HCT116 (cell line): Measurements from ENCODE around the gene GPR108. TPM values are rescaled to one million over a fixed set of nuclear protein-coding genes. Genes with fewer than 3 reads are reported as not detected.
A peak's percentile ranks its signal among the peaks of the same experiment; 100 is the strongest.

Source experiments
- ATAC-seq: fragments of 200-7000 bp; cut with Tn5 transposase; 2 replicates; pipeline ENCODE4 v1.9.1; 2020; ENCODE audit warnings: mild to moderate bottlenecking, moderate library complexity
- BruUV-seq: library from RNA; stranded (reverse); fragments of 400-500 nt; replicated peaks from 2 replicates; lab custom pipeline; 2021; lab: Mats Ljungman, UMichigan
- CTCF ChIA-PET: fragments of 300-600 bp; sonication (Branson Sonifier 250); formaldehyde crosslinking; loops from one replicate; lab custom pipeline; 2021; ENCODE audit warnings: antibody characterized with exemption; lab: Charles Lee
- POLR2A ChIA-PET: fragments of 300-600, 350-600 bp; sonication (Branson Sonifier 250); formaldehyde crosslinking; loops from one replicate; lab custom pipeline; 2021; ENCODE audit warnings: antibody characterized with exemption; lab: Charles Lee
- RAD21 ChIA-PET, 2 experiments: fragments of 300-600 bp; sonication (Branson Sonifier 250); formaldehyde crosslinking; loops; one replicate each; lab custom pipeline; 2023; ENCODE audit warnings: low total read pairs in 2 of 2; ENCODE audit not compliant: uncharacterized antibody in 2 of 2, unreplicated experiment in 2 of 2, low non-redundant PET in 1 of 2; lab: Charles Lee
- DNase-seq: peaks from one replicate; pipeline ENCODE4 v3.0.0-alpha.2; 2010; ENCODE audit warnings: low read depth, low spot score
- H2AFZ ChIP-seq: fragments of 200-600 bp; shearing (Covaris generic), sonication (generic); 2 replicates; pipeline ENCODE4 v1.6.1; 2017; ENCODE audit warnings: low read depth, mixed run types, mixed read lengths, antibody characterized with exemption, low read length; ENCODE audit not compliant: poor library complexity, severe bottlenecking
- H3K27ac ChIP-seq: 2 replicates; pipeline ENCODE4 v1.5.1; 2012; ENCODE audit warnings: low read depth, low read length
- H3K27me3 ChIP-seq: fragments of 200-600 bp; sonication (generic); 2 replicates; pipeline ENCODE4 v1.6.1; 2016; ENCODE audit warnings: mixed run types, low read length, mixed read lengths; ENCODE audit not compliant: insufficient read depth
- H3K36me3 ChIP-seq, 2 experiments: fragments of 200-500 bp in 1 of 2; fragments of 200-600 bp in 1 of 2; sonication (Bioruptor generic) in 1 of 2; sonication (generic) in 1 of 2; 2 replicates each; pipeline versions ENCODE4 v1.5.1 to v1.6.1; 2014 to 2016; ENCODE audit warnings: low read length in 2 of 2, inconsistent platforms in 1 of 2, mixed read lengths in 1 of 2, mixed run types in 1 of 2; ENCODE audit not compliant: insufficient read depth in 2 of 2, control insufficient read depth in 1 of 2
- H3K4me1 ChIP-seq, 2 experiments: fragments of 200-600 bp in 1 of 2; sonication (generic) in 1 of 2; 2 replicates each; pipeline versions ENCODE4 v1.5.1 to v1.6.1; 2012 to 2017; ENCODE audit warnings: low read length in 2 of 2, inconsistent platforms in 1 of 2, mild to moderate bottlenecking in 1 of 2, mixed read lengths in 1 of 2, mixed run types in 1 of 2, moderate library complexity in 1 of 2; ENCODE audit not compliant: insufficient read depth in 2 of 2, control insufficient read depth in 1 of 2
- H3K4me2 ChIP-seq: fragments of 200-600 bp; sonication (generic); 2 replicates; pipeline ENCODE4 v1.6.1; 2017; ENCODE audit warnings: mixed run types, low read length, mixed read lengths
- H3K4me3 ChIP-seq, 2 experiments: fragments of 200-600 bp in 1 of 2; sonication (generic) in 1 of 2; replicated peaks in 1 of 2; 2 replicates each; pipeline ENCODE4 v1.5.1; 2011 to 2016; ENCODE audit warnings: low read length in 2 of 2, control low read depth in 1 of 2, low read depth in 1 of 2, mild to moderate bottlenecking in 1 of 2, mixed read lengths in 1 of 2, mixed run types in 1 of 2
- H3K79me2 ChIP-seq: fragments of 200-600 bp; sonication (generic); 2 replicates; pipeline ENCODE4 v1.6.1; 2017; ENCODE audit warnings: mild to moderate bottlenecking, mixed run types, low read length, moderate library complexity, mixed read lengths; ENCODE audit not compliant: insufficient read depth
- H3K9ac ChIP-seq: fragments of 200-600 bp; sonication (generic); 2 replicates; pipeline ENCODE4 v1.6.1; 2016; ENCODE audit warnings: low read length, mixed read lengths
- H3K9me2 ChIP-seq: fragments of 200-600 bp; sonication (generic), shearing (Covaris generic); 2 replicates; pipeline ENCODE4 v1.6.1; 2017; ENCODE audit warnings: mixed run types, mild to moderate bottlenecking, moderate library complexity; ENCODE audit not compliant: insufficient read depth
- H3K9me3 ChIP-seq, 2 experiments: fragments of 200-500 bp in 1 of 2; fragments of 200-600 bp in 1 of 2; sonication (Bioruptor generic) in 1 of 2; sonication (generic) in 1 of 2; 2 replicates each; pipeline ENCODE4 v1.6.1; 2014 to 2017; ENCODE audit warnings: low read length in 2 of 2, mixed read lengths in 2 of 2, inconsistent platforms in 1 of 2, low read depth in 1 of 2, mild to moderate bottlenecking in 1 of 2, mixed run types in 1 of 2, moderate library complexity in 1 of 2; ENCODE audit not compliant: control insufficient read depth in 1 of 2, insufficient read depth in 1 of 2
- H4K20me1 ChIP-seq: fragments of 200-600 bp; sonication (generic), shearing (Covaris generic); 2 replicates; pipeline ENCODE4 v1.6.1; 2017; ENCODE audit warnings: mixed run types, mild to moderate bottlenecking, moderate library complexity; ENCODE audit not compliant: insufficient read depth
- CBX3 ChIP-seq: IDR thresholded peaks from 2 replicates; pipeline ENCODE4 v1.6.1; 2012; ENCODE audit warnings: low read depth
- CTCF ChIP-seq, 3 experiments: fragments of 200-600 bp in 1 of 3; sonication (generic) in 1 of 3; IDR thresholded peaks in 2 of 3; conservative IDR thresholded peaks in 1 of 3; 2 replicates each; pipeline ENCODE4 v1.5.1; 2012 to 2017; ENCODE audit warnings: low read depth in 2 of 3, low read length in 2 of 3, antibody characterized with exemption in 1 of 3, borderline replicate concordance in 1 of 3, control low read depth in 1 of 3, mild to moderate bottlenecking in 1 of 3, mixed read lengths in 1 of 3, mixed run types in 1 of 3, moderate library complexity in 1 of 3; ENCODE audit not compliant: insufficient read depth in 1 of 3
- EGR1 ChIP-seq: IDR thresholded peaks from 2 replicates; pipeline ENCODE4 v1.6.1; 2012; ENCODE audit warnings: low read depth
- ELF1 ChIP-seq: IDR thresholded peaks from 2 replicates; pipeline ENCODE4 v1.6.1; 2012; ENCODE audit warnings: low read depth, borderline replicate concordance
- EZH2phosphoT487 ChIP-seq: fragments of 200-600 bp; IDR thresholded peaks from 2 replicates; pipeline ENCODE4 v1.6.1; 2018; ENCODE audit warnings: antibody characterized with exemption, borderline replicate concordance
- FOSL1 ChIP-seq: IDR thresholded peaks from 2 replicates; pipeline ENCODE4 v1.6.1; 2012; ENCODE audit warnings: low read depth
- POLR2A ChIP-seq: IDR thresholded peaks from 2 replicates; pipeline ENCODE4 v1.7.0; 2011; ENCODE audit warnings: borderline replicate concordance; ENCODE audit not compliant: insufficient read depth, insufficient read length; ENCODE audit errors: extremely low read depth
- POLR2AphosphoS5 ChIP-seq: IDR thresholded peaks from 2 replicates; pipeline ENCODE4 v1.6.1; 2011; ENCODE audit warnings: mild to moderate bottlenecking, low read depth, low read length, moderate library complexity
- RAD21 ChIP-seq: IDR thresholded peaks from 2 replicates; pipeline ENCODE4 v1.6.1; 2012; ENCODE audit warnings: low read depth, mild to moderate bottlenecking
- SIN3A ChIP-seq: IDR thresholded peaks from 2 replicates; pipeline ENCODE4 v1.6.1; 2012; ENCODE audit warnings: low read depth
- SP1 ChIP-seq: IDR thresholded peaks from 2 replicates; pipeline ENCODE4 v1.6.1; 2012; ENCODE audit warnings: low read depth
- TCF7L2 ChIP-seq: IDR thresholded peaks from 2 replicates; pipeline ENCODE4 v1.7.0; 2011; ENCODE audit warnings: borderline replicate concordance, inconsistent platforms; ENCODE audit not compliant: insufficient read depth, insufficient read length; ENCODE audit errors: extremely low read depth
- YY1 ChIP-seq: IDR thresholded peaks from 2 replicates; pipeline ENCODE4 v1.6.1; 2011; ENCODE audit warnings: low read length, low read depth, moderate library complexity, mild to moderate bottlenecking; ENCODE audit not compliant: insufficient replicate concordance; ENCODE audit errors: extremely low read depth
- ZFX ChIP-seq: fragments of 450-650 bp; IDR thresholded peaks from 2 replicates; pipeline ENCODE4 v1.6.1; 2017
- ZNF274 ChIP-seq: fragments of 200-500 bp; sonication (Bioruptor generic); IDR thresholded peaks from 2 replicates; pipeline ENCODE4 v1.6.1; 2014; ENCODE audit warnings: mild to moderate bottlenecking, low read depth, low read length, inconsistent platforms
- intact Hi-C: fragments of 100-400 bp; cut with micrococcal nuclease; formaldehyde crosslinking; loops from 2 replicates; pipeline ENCODE4 v1.10.0; 2022
- total RNA-seq: library from RNA; stranded (reverse); gene quantifications from one replicate; pipeline ENCODE4 v1.2.1, GENCODE V29; 2021; ENCODE audit not compliant: unreplicated experiment

The GPR108 gene
- total RNA-seq, 1 experiment from 2014 or later, result 75.0 TPM

GRCh38 chr19:6738787-6739389 lies 1.5 kb upstream of the GPR108 start:
- ATAC-seq (no peak), DNase-seq (no peak)
- peaks cover 44 to 59% of the 10 kb centered on the region in 2 experiments for H3K4me1 ChIP-seq

GRCh38 chr19:6737873-6738786 lies 750 bp upstream of the GPR108 start:
- BruUV-seq, result no TSS peak
- Histone ChIP-seq H2AFZ (peak overlapping the region; percentile 37), H4K20me1 (no peaks in the 10 kb centered on the region), H3K4me1 (peaks cover 37 to 51% of the 10 kb centered on the region in 2 experiments), H3K9me2 (no peaks in the 10 kb centered on the region), H3K4me3 (peak overlapping the region; percentile 50 to 99), H3K4me2 (peak overlapping the region; percentile 91), H3K27ac (peak overlapping the region; percentile 86), H3K36me3 (peaks cover 9 to 14% of the 10 kb centered on the region in 2 experiments; a peak in 3 of 4 replicates), H3K79me2 (peaks cover 52% of the 10 kb centered on the region), H3K9me3 (no peaks in the 10 kb centered on the region), H3K9ac (peak overlapping the region; percentile 69), H3K27me3 (no peaks in the 10 kb centered on the region)
- DNase-seq (no peak), ATAC-seq (peak; percentile 34)
- POLR2A ChIA-PET, result interaction anchor here (0.6 to 3.1 kb wide), 7 partner anchors 16 to 221 kb away, joined by 3 to 13 read pairs (median 5); partner anchors contain the start of genes SH2D3A and TNFSF9
- CTCF ChIA-PET, result interaction anchor here (0.7 to 3.9 kb wide), 11 partner anchors 10 to 221 kb away, joined by 3 to 91 read pairs (median 3); no protein-coding TSS in a partner anchor
- intact Hi-C loops, result loop anchor here (1.0 to 5.0 kb wide), 2 partner anchors 125 to 366 kb away; partner anchors contain the start of gene ALKBH7
- RAD21 ChIA-PET, result interaction anchor here (0.6 to 2.3 kb wide), 7 partner anchors 14 to 222 kb away, joined by 3 to 16 read pairs (median 5); no protein-coding TSS in a partner anchor
- TF ChIP-seq EGR1, result no peak
- no peak for TF ChIP-seq ZNF274
- TF ChIP-seq FOSL1, result no peak
- TF ChIP-seq CTCF (IDR thresholded peaks at IDR 0.05 in 2 of 3, conservative IDR thresholded peaks at IDR 0.05 in 1 of 3; ENCODE audit: borderline replicate concordance in 1 of 3, insufficient read depth in 1 of 3, low read depth in 2 of 3, low read length in 2 of 3), result peak in 2 of 3 experiments; percentile 72 to 78; a peak in 4 of 6 replicates
- no peak for TF ChIP-seq EZH2phosphoT487
- TF ChIP-seq POLR2AphosphoS5, result peak; percentile 14; the same call in 1 of the 2 replicates
- TF ChIP-seq SIN3A, result no peak
- TF ChIP-seq RAD21, result no peak
- no peak for TF ChIP-seq CBX3
- peak; percentile 33 for TF ChIP-seq YY1
- TF ChIP-seq POLR2A, result no peak
- no peak for TF ChIP-seq SP1

More at GRCh38 chr19:6738787-6739389, 1.5 kb upstream of the GPR108 start:
- ChIA-PET CTCF (interaction anchor here (0.7 to 3.9 kb wide), 7 partner anchors 10 to 222 kb away, joined by 3 to 91 read pairs (median 6); no protein-coding TSS in a partner anchor), POLR2A (interaction anchor here (0.6 to 3.1 kb wide), 4 partner anchors 15 to 124 kb away, joined by 3 to 13 read pairs (median 8); no protein-coding TSS in a partner anchor), RAD21 (interaction anchor here (1.1 to 2.3 kb wide), 5 partner anchors 29 to 222 kb away, joined by 5 to 16 read pairs (median 6); no protein-coding TSS in a partner anchor)
- Histone ChIP-seq H3K27ac (peak overlapping the region; percentile 86), H3K9ac (peak overlapping the region; percentile 69), H3K4me2 (peak overlapping the region; percentile 91), H3K4me3 (peak overlapping the region; percentile 50 to 99), H3K79me2 (peaks cover 59% of the 10 kb centered on the region), H2AFZ (peak overlapping the region; percentile 37), H3K36me3 (peaks cover 9 to 15% of the 10 kb centered on the region in 2 experiments; a peak in 3 of 4 replicates), H3K27me3 (no peaks in the 10 kb centered on the region), H3K9me2 (no peaks in the 10 kb centered on the region), H3K9me3 (no peaks in the 10 kb centered on the region), H4K20me1 (no peaks in the 10 kb centered on the region)
- intact Hi-C loops, result loop anchor here (1.0 to 5.0 kb wide), 4 partner anchors 28 to 367 kb away; partner anchors contain the start of genes ALKBH7 and SH2D3A
- no TSS peak for BruUV-seq
- peak; percentile 23 for TF ChIP-seq TCF7L2
- TF ChIP-seq ZFX, result peak; percentile 17; the same call in 1 of the 2 replicates
- no peak for TF ChIP-seq ELF1
